Lower lobe of right lung (tissue), 2 donors: ENCODE data around the gene USP40. TPM values are rescaled to one million over a fixed set of nuclear protein-coding genes. Genes with fewer than 3 reads are reported as not detected.

Source experiments
- ATAC-seq, 2 donors: fragments of 200-7000 bp; cut with Tn5 transposase; one replicate each; pipeline ENCODE4 v1.9.1; 2020 to 2022; ENCODE audit warnings: mild to moderate bottlenecking in 2 of 2, moderate library complexity in 2 of 2
- DNase-seq: peaks from one replicate; pipeline ENCODE4 v3.0.0-alpha.2; 2020
- H3K27ac ChIP-seq: fragments of 200-600 bp; one replicate; pipeline ENCODE4 v1.8.0; 2022
- H3K27me3 ChIP-seq: fragments of 200-600 bp; one replicate; pipeline ENCODE4 v1.8.0; 2022; ENCODE audit warnings: low read depth
- H3K36me3 ChIP-seq: fragments of 200-600 bp; one replicate; pipeline ENCODE4 v1.8.0; 2022; ENCODE audit warnings: mild to moderate bottlenecking
- H3K4me1 ChIP-seq: fragments of 200-600 bp; one replicate; pipeline ENCODE4 v1.8.0; 2022
- H3K4me3 ChIP-seq: fragments of 200-600 bp; one replicate; pipeline ENCODE4 v1.8.0; 2022; ENCODE audit warnings: mild to moderate bottlenecking
- H3K9me3 ChIP-seq: fragments of 200-600 bp; one replicate; pipeline ENCODE4 v1.8.0; 2022
- CTCF ChIP-seq: fragments of 200-600 bp; IDR thresholded peaks from one replicate; pipeline ENCODE4 v1.8.0; 2022; ENCODE audit warnings: antibody characterized with exemption, mild to moderate bottlenecking
- intact Hi-C: fragments of 100-400 bp; cut with DNase I; formaldehyde crosslinking; loops from one replicate; pipeline ENCODE4 v1.11.0; 2022
- total RNA-seq: library from RNA; stranded (reverse); fragmentation: NEBNext Ultra II Directional; extraction: Animal tissue kit (Norgen Biotek cat#: 25700); gene quantifications from one replicate; pipeline ENCODE4 v1.2.1, GENCODE V29; 2021
- donor health status: DM: no; HTN: yes; CAD: no; lungs with severe emphysema.

Gene USP40
- total RNA-seq, 1 donor from 2014 or later: 45.4 TPM

GRCh38 chr2:233487748-233488345 is 78.7 kb downstream of the USP40 start:
- intact Hi-C loops: no loop called here
- Histone ChIP-seq H3K9me3 (no peaks in the 10 kb centered on the region), H3K4me1 (peaks cover 19% of the 10 kb centered on the region), H3K27ac (peak overlapping the region; percentile 78), H3K27me3 (no peaks in the 10 kb centered on the region), H3K36me3 (peaks cover 93% of the 10 kb centered on the region), H3K4me3 (no peak overlapping the region)
- TF ChIP-seq CTCF: no peak
- DNase-seq: no peak
- peak; percentile 49 to 59 for ATAC-seq

GRCh38 chr2:233486778-233487552 is 79.6 kb downstream of the USP40 start:
- peaks cover 89% of the 10 kb centered on the region for H3K36me3 ChIP-seq
- peaks cover 19% of the 10 kb centered on the region for H3K4me1 ChIP-seq
- TF ChIP-seq CTCF: no peak
- peak overlapping the region; percentile 78 for H3K27ac ChIP-seq
- no peak overlapping the region for H3K4me3 ChIP-seq
- intact Hi-C loops: no loop called here
- ATAC-seq (peak; percentile 76 to 81), DNase-seq (peak; percentile 48)
- no peaks in the 10 kb centered on the region for H3K27me3 ChIP-seq
- H3K9me3 ChIP-seq: no peaks in the 10 kb centered on the region

- Histone ChIP-seq H3K36me3 (peaks cover 83% of the 10 kb centered on the region), H3K4me3 (no peak overlapping the region), H3K27me3 (no peaks in the 10 kb centered on the region), H3K4me1 (peaks cover 19% of the 10 kb centered on the region), H3K9me3 (no peaks in the 10 kb centered on the region), H3K27ac (peak overlapping the region; percentile 78)
- intact Hi-C loops: no loop called here
- TF ChIP-seq CTCF: no peak
- ATAC-seq (no peak), DNase-seq (no peak)
Observed at GRCh38 chr2:233486357-233486756, 80.2 kb downstream of the USP40 start.

- TF ChIP-seq CTCF: no peak
- ATAC-seq (no peak), DNase-seq (no peak)
- Histone ChIP-seq H3K4me3 (no peak overlapping the region), H3K36me3 (peaks cover 77% of the 10 kb centered on the region), H3K27ac (peak overlapping the region; percentile 78), H3K9me3 (no peaks in the 10 kb centered on the region), H3K27me3 (no peaks in the 10 kb centered on the region), H3K4me1 (peaks cover 19% of the 10 kb centered on the region)
- intact Hi-C loops: no loop called here
Observed at GRCh38 chr2:233485726-233486125, 80.9 kb downstream of the USP40 start.

GRCh38 chr2:233482616-233483015 is 84.0 kb downstream of the USP40 start:
- no peaks in the 10 kb centered on the region for H3K27me3 ChIP-seq
- peaks cover 28% of the 10 kb centered on the region for H3K4me1 ChIP-seq
- no peak for ATAC-seq
- intact Hi-C loops: no loop called here
- peak overlapping the region; percentile 74 for H3K27ac ChIP-seq
- no peak overlapping the region for H3K4me3 ChIP-seq
- peak; percentile 46 for DNase-seq
- no peaks in the 10 kb centered on the region for H3K9me3 ChIP-seq
- peaks cover 69% of the 10 kb centered on the region for H3K36me3 ChIP-seq
- no peak for TF ChIP-seq CTCF
